ENCODE results near the gene ITGB8. TPM values are rescaled to one million over a fixed set of nuclear protein-coding genes. Genes with fewer than 3 reads are reported as not detected.

The ITGB8 gene
- total RNA-seq, 1 donor from 2014 or later, result 66.5 TPM

DNA sequence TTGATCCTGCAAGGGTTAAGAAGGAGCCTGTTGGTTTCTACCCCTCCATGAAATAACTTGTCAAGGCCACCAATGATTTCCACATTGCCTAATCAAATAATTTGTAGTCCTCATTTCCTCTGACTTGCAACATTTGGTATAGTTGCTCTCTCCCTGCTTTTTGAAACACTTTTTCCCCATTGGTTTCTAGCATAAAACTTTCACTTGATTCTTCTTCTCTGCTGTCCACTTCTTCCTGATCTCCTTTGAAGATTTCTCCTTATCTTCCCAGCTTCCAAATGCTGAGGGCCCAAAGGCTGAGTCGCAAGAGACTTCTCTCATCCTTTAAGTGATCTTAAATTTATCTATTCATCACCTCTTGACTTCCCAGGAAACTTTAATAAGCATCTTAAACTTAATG lies 134.2 kb downstream of the ITGB8 start:
- no peak for DNase-seq (ENCODE audit: low spot score)

Other genes with a start within 250 kb of the ITGB8 start
- 13.4 TPM for gene MACC1, start 113.5 kb upstream of the ITGB8 start, total RNA-seq